GM12878 (cell line): Measurements from ENCODE around the gene RASGRF2. TPM values are rescaled to one million over a fixed set of nuclear protein-coding genes. Genes with fewer than 3 reads are reported as not detected.

Experiments
- ATAC-seq: fragments of 200-7000 bp; cut with Tn5 transposase; 3 replicates; pipeline ENCODE4 v1.9.1; 2020; ENCODE audit warnings: mild to moderate bottlenecking, moderate library complexity
- BruUV-seq: library from RNA; stranded (reverse); fragments of 400-500 nt; replicated peaks from 2 replicates; lab custom pipeline; 2021; lab: Mats Ljungman, UMichigan
- CTCF ChIA-PET: fragments of 300-600 bp; sonication (Branson Sonifier 250); formaldehyde crosslinking; extraction: SDS; loops from one replicate; lab custom pipeline; 2021; ENCODE audit warnings: inconsistent platforms; lab: Yijun Ruan, JAX
- POLR2A ChIA-PET: fragments of 350-600 bp; formaldehyde crosslinking; extraction: SDS; loops from one replicate; lab custom pipeline; 2021; ENCODE audit warnings: inconsistent platforms; lab: Charles Lee
- RAD21 ChIA-PET: fragments of 300-600 bp; sonication (Branson Sonifier 250); formaldehyde crosslinking; loops from one replicate; lab custom pipeline; 2023; ENCODE audit warnings: antibody characterized with exemption; ENCODE audit not compliant: unreplicated experiment; lab: Charles Lee
- SMC1A ChIA-PET: fragments of 300-600 bp; sonication (Branson Sonifier 250); formaldehyde crosslinking; loops from one replicate; lab custom pipeline; 2023; ENCODE audit not compliant: unreplicated experiment, uncharacterized antibody; lab: Charles Lee
- DNase-seq: peaks from one replicate; pipeline ENCODE4 v3.0.0-alpha.2; 2011; ENCODE audit warnings: low read depth, low spot score
- FAIRE-seq: peaks from 3 replicates; lab custom pipeline; 2011; peaks lifted over from hg19 to GRCh38; lab: Jason Lieb, UNC
- H2AFZ ChIP-seq: 2 replicates; pipeline ENCODE4 v1.6.0; 2011; ENCODE audit warnings: low read depth, low read length, control low read depth; ENCODE audit not compliant: control insufficient read depth
- H3K27ac ChIP-seq: 2 replicates; pipeline ENCODE4 v1.5.1; 2011; ENCODE audit warnings: control low read depth; ENCODE audit not compliant: control insufficient read depth, insufficient read depth
- H3K27me3 ChIP-seq, 2 experiments: replicated peaks in 1 of 2; 2 replicates each; pipeline versions ENCODE4 v1.6.0 to v1.6.1; 2011; ENCODE audit warnings: low read length in 1 of 2; ENCODE audit not compliant: control insufficient read depth in 2 of 2, insufficient read depth in 2 of 2
- H3K36me3 ChIP-seq, 2 experiments: 2 replicates each; pipeline ENCODE4 v1.5.1; 2011; ENCODE audit warnings: low read length in 1 of 2; ENCODE audit not compliant: control insufficient read depth in 2 of 2, insufficient read depth in 2 of 2
- H3K4me1 ChIP-seq: 2 replicates; pipeline ENCODE4 v1.6.1; 2011; ENCODE audit warnings: mild to moderate bottlenecking, low read length, moderate library complexity, mixed read lengths; ENCODE audit not compliant: control insufficient read depth, insufficient read depth
- H3K4me2 ChIP-seq: 2 replicates; pipeline ENCODE4 v1.6.0; 2011; ENCODE audit warnings: control low read depth; ENCODE audit not compliant: control insufficient read depth, insufficient read depth
- H3K4me3 ChIP-seq: fragments of 200-600 bp; sonication (generic); 2 replicates; pipeline ENCODE4 v1.5.1; 2016
- H3K79me2 ChIP-seq: 2 replicates; pipeline ENCODE4 v1.6.0; 2011; ENCODE audit warnings: low read length; ENCODE audit not compliant: control insufficient read depth, insufficient read depth
- H3K9ac ChIP-seq: 2 replicates; pipeline ENCODE4 v1.8.0; 2011; ENCODE audit warnings: low read length, control low read depth, mixed read lengths; ENCODE audit not compliant: control insufficient read depth, insufficient read depth
- H3K9me3 ChIP-seq: replicated peaks from 3 replicates; pipeline ENCODE4 v1.5.1; 2011; ENCODE audit warnings: mild to moderate bottlenecking, low read length; ENCODE audit not compliant: control insufficient read depth, insufficient read depth
- H4K20me1 ChIP-seq: 2 replicates; pipeline ENCODE4 v1.6.0; 2011; ENCODE audit not compliant: control insufficient read depth, insufficient read depth
- BMI1 ChIP-seq: fragments of 450-650 bp; IDR thresholded peaks from 2 replicates; pipeline ENCODE4 v1.6.1; 2016; ENCODE audit warnings: mild to moderate bottlenecking, moderate library complexity, borderline replicate concordance
- CBX3 ChIP-seq: fragments of 200-600 bp; sonication (generic); IDR thresholded peaks from 2 replicates; pipeline ENCODE4 v1.6.1; 2016; ENCODE audit warnings: low read depth, borderline replicate concordance
- CHD2 ChIP-seq: IDR thresholded peaks from 2 replicates; pipeline ENCODE4 v1.6.1; 2011; ENCODE audit warnings: low read depth, low read length, improper control_type of control experiment, borderline replicate concordance
- CREB1 ChIP-seq: IDR thresholded peaks from 2 replicates; pipeline ENCODE4 v1.6.1; 2012; ENCODE audit warnings: low read depth, mild to moderate bottlenecking, inconsistent platforms
- CREM ChIP-seq: IDR thresholded peaks from 2 replicates; pipeline ENCODE4 v1.6.1; 2014; ENCODE audit warnings: antibody characterized with exemption, low read depth
- DPF2 ChIP-seq: fragments of 450-650 bp; IDR thresholded peaks from 2 replicates; pipeline ENCODE4 v1.6.1; 2017; ENCODE audit warnings: mild to moderate bottlenecking
- EP300 ChIP-seq, 2 experiments: fragments of 150-350 bp in 1 of 2; IDR thresholded peaks; 2 replicates each; pipeline ENCODE4 v1.6.1; 2011 to 2012; ENCODE audit warnings: low read depth in 2 of 2, low read length in 2 of 2, borderline replicate concordance in 1 of 2, improper control_type of control experiment in 1 of 2, inconsistent platforms in 1 of 2; ENCODE audit not compliant: control insufficient read depth in 1 of 2
- GABPA ChIP-seq: IDR thresholded peaks from 2 replicates; pipeline ENCODE4 v1.6.1; 2014; ENCODE audit warnings: antibody characterized with exemption, low read depth, mild to moderate bottlenecking, inconsistent platforms
- HDAC2 ChIP-seq: fragments of 200-600 bp; sonication (generic); IDR thresholded peaks from 2 replicates; pipeline ENCODE4 v1.6.1; 2017
- IKZF2 ChIP-seq, 2 experiments: fragments of 450-650 bp; IDR thresholded peaks; 2 replicates each; pipeline ENCODE4 v1.6.1; 2017; ENCODE audit warnings: mild to moderate bottlenecking in 2 of 2, moderate library complexity in 2 of 2
- KLF5 ChIP-seq: fragments of 450-650 bp; IDR thresholded peaks from 2 replicates; pipeline ENCODE4 v1.6.1; 2014; ENCODE audit warnings: mild to moderate bottlenecking; ENCODE audit not compliant: partially characterized antibody
- MEF2B ChIP-seq: fragments of 450-650 bp; IDR thresholded peaks from 2 replicates; pipeline ENCODE4 v1.6.1; 2018; ENCODE audit warnings: mild to moderate bottlenecking, moderate library complexity; ENCODE audit not compliant: partially characterized antibody, poor library complexity, severe bottlenecking
- MLLT1 ChIP-seq: fragments of 450-650 bp; IDR thresholded peaks from 2 replicates; pipeline ENCODE4 v1.6.1; 2016; ENCODE audit warnings: mild to moderate bottlenecking
- NR2C1 ChIP-seq: fragments of 450-650 bp; IDR thresholded peaks from 2 replicates; pipeline ENCODE4 v1.6.1; 2017; ENCODE audit warnings: antibody characterized with exemption, mild to moderate bottlenecking, moderate library complexity
- PAX8 ChIP-seq: fragments of 450-650 bp; IDR thresholded peaks from 2 replicates; pipeline ENCODE4 v1.6.1; 2017; ENCODE audit warnings: mild to moderate bottlenecking, moderate library complexity
- PML ChIP-seq: IDR thresholded peaks from 2 replicates; pipeline ENCODE4 v1.6.1; 2012; ENCODE audit warnings: low read length, inconsistent platforms
- RAD21 ChIP-seq: IDR thresholded peaks from 2 replicates; pipeline ENCODE4 v1.6.1; 2011; ENCODE audit warnings: mild to moderate bottlenecking, low read depth, low read length, moderate library complexity; ENCODE audit not compliant: insufficient read depth
- RB1 ChIP-seq: fragments of 450-650 bp; formaldehyde crosslinking; IDR thresholded peaks from 2 replicates; pipeline ENCODE4 v1.6.1; 2017; ENCODE audit warnings: mild to moderate bottlenecking, borderline replicate concordance
- SUZ12 ChIP-seq: fragments of 200-600 bp; sonication (generic); IDR thresholded peaks from one replicate; pipeline ENCODE4 v1.6.1; 2018; ENCODE audit warnings: antibody characterized with exemption, mild to moderate bottlenecking; ENCODE audit not compliant: unreplicated experiment
- WRNIP1 ChIP-seq: IDR thresholded peaks from 2 replicates; pipeline ENCODE4 v1.6.1; 2011; ENCODE audit warnings: low read depth, low read length, improper control_type of control experiment, borderline replicate concordance
- ZNF622 ChIP-seq: fragments of 450-650 bp; IDR thresholded peaks from 2 replicates; pipeline ENCODE4 v1.6.1; 2017; ENCODE audit warnings: mild to moderate bottlenecking, inconsistent platforms
- ZZZ3 ChIP-seq: IDR thresholded peaks from 2 replicates; pipeline ENCODE4 v1.6.1; 2011; ENCODE audit warnings: low read depth; ENCODE audit not compliant: control insufficient read depth, insufficient read length
- WGBS: methylation state at CpG from one replicate; pipeline ENCODE4 v1.1.6; 2016; ENCODE audit warnings: low lambda C conversion rate; ENCODE audit not compliant: insufficient replicate concordance, insufficient coverage; ENCODE audit errors: missing lambda C conversion rate; 5-methylcytosine and 5-hydroxymethylcytosine counted together
- in situ Hi-C: fragments of 300-500 bp; cut with MboI; formaldehyde crosslinking; loops from 9 replicates; pipeline ENCODE4 v1.14.3; 2018; ENCODE audit warnings: mixed read lengths
- intact Hi-C: fragments of 100-400 bp; cut with micrococcal nuclease; formaldehyde crosslinking; loops from one replicate; pipeline ENCODE4 v1.14.2; 2022; ENCODE audit not compliant: unreplicated experiment
- polyA plus RNA-seq, 11 experiments: library from polyadenylated mRNA; depleted of rRNA in 4 of 11; unstranded in 6 of 11; stranded (reverse) in 5 of 11; fragments of >200 nt; fragmentation: Nextera tagmentation in 4 of 11; fragmentation: Illumina TruSeq in 1 of 11; extraction: Ambion mirVana in 4 of 11; extraction: Trizol in 1 of 11; gene quantifications; 1 replicate in 1 of 11; 2 replicates in 10 of 11; pipeline versions ENCODE4 v1.2.1 to v1.2.3, GENCODE V29; 2011 to 2016; ENCODE audit warnings: inconsistent platforms in 2 of 11, missing spikeins in 2 of 11, low read depth in 1 of 11
- total RNA-seq, 4 experiments: library from RNA; depleted of rRNA in 3 of 4; stranded (reverse); fragments of >200 nt in 3 of 4; fragmentation: Illumina TruSeq in 1 of 4; extraction: Trizol in 1 of 4; gene quantifications; 2 replicates each; pipeline versions ENCODE4 v1.2.1 to v1.2.3, GENCODE V29; 2013 to 2021
- TF ChIP-seq, protein P1 (sequence below): IDR thresholded peaks from 2 replicates; pipeline ENCODE4 v1.6.1; 2011; ENCODE audit warnings: borderline replicate concordance, low read depth, mild to moderate bottlenecking, moderate library complexity, low read length; ENCODE audit not compliant: insufficient read depth, poor library complexity, severe bottlenecking

Gene RASGRF2
- total and polyA plus RNA-seq, 10 of the 15 experiments (the other 5 are each of a cell fraction or from before 2014, with no cell fraction given) = 0.05 to 0.24 (median 0.07) TPM

DNA sequence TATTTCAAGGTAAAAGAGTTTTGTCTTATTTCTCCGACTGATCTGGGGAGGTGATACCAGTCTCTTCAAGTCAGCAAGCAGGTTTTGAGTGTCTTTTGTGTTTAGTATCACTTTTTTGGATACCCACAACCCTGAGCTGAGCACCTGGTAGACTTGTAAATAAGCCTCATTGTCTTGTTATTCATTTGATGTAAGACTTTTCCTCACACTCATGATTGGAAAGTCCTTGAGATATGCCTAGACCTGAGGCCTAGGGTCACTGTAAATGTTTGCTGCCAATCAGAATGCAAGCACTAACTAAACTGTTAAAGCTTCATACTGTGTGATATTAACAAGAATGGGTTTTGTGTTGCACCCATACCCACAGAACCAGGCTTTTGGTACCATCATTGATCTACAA is 172.2 kb downstream of the RASGRF2 start (continued):
- TF ChIP-seq MLLT1 (no peak), CREM (no peak), RAD21 (no peak), WRNIP1 (no peak)

GRCh38 chr5:81134066-81134465 is 173.9 kb downstream of the RASGRF2 start:
- Histone ChIP-seq H3K27me3 (peaks cover 0 to 1% of the 10 kb centered on the region in 2 experiments; a peak in 2 of 4 replicates), H3K4me1 (no peaks in the 10 kb centered on the region), H3K36me3 (no peaks in the 10 kb centered on the region), H3K79me2 (no peaks in the 10 kb centered on the region), H2AFZ (no peak overlapping the region), H3K9ac (no peak overlapping the region), H3K4me3 (no peak overlapping the region), H4K20me1 (no peaks in the 10 kb centered on the region), H3K4me2 (no peak overlapping the region), H3K9me3 (no peaks in the 10 kb centered on the region), H3K27ac (no peak overlapping the region)
- ATAC-seq (no peak), DNase-seq (no peak), FAIRE-seq (no peak)
- SMC1A ChIA-PET = no interaction called here
- 47% methylated on average over 2 of the region's 2 CpGs for WGBS
- RAD21 ChIA-PET = no interaction called here
- in situ Hi-C loops (no loop called here), intact Hi-C loops (no loop called here)
- CTCF ChIA-PET = no interaction called here
- POLR2A ChIA-PET = no interaction called here
- BruUV-seq = no TSS peak
- TF ChIP-seq, protein P1, sequence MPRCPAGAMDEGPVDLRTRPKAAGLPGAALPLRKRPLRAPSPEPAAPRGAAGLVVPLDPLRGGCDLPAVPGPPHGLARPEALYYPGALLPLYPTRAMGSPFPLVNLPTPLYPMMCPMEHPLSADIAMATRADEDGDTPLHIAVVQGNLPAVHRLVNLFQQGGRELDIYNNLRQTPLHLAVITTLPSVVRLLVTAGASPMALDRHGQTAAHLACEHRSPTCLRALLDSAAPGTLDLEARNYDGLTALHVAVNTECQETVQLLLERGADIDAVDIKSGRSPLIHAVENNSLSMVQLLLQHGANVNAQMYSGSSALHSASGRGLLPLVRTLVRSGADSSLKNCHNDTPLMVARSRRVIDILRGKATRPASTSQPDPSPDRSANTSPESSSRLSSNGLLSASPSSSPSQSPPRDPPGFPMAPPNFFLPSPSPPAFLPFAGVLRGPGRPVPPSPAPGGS = no peak
- TF ChIP-seq ZZZ3 (no peak), CBX3 (no peak), IKZF2 (IDR thresholded peaks at IDR 0.05) (no peak), SUZ12 (no peak), PAX8 (no peak), NR2C1 (no peak), ZNF622 (no peak), CHD2 (no peak), BMI1 (no peak), DPF2 (no peak), CREB1 (no peak), GABPA (no peak), PML (no peak), HDAC2 (no peak), KLF5 (no peak), MEF2B (no peak), RB1 (no peak), EP300 (IDR thresholded peaks at IDR 0.05; ENCODE audit: borderline replicate concordance in 1 of 2, control insufficient read depth in 1 of 2, low read depth in 2 of 2, low read length in 2 of 2) (no peak)
